ENCODE measurements around the gene MGAT3. TPM values are rescaled to one million over a fixed set of nuclear protein-coding genes. Genes with fewer than 3 reads are reported as not detected.

Gene MGAT3
- total RNA-seq, 4 donors from 2014 or later = 0.45 to 1.6 (median 0.90) TPM

DNA sequence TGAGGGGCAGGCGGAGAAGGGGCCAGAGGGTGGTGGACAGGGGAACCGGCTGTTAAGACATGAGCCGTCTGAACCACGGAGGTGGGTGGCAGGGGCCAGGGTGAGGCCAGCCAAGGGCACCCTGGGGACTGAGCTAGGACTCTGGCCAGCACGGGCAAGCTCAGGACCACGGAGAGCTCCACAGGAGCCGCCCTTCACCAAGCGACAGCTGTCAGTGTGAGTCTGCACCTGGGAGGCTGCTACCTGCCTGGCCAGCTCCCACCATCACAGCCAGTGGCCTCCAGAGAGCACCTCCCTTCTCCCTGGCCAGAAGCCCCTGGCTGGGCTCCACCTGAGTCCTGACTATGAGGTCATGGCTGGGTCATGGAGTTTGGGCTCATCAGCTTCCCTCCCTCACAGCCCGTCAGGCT lies 21.6 kb downstream of the MGAT3 start:
- no peaks in the 10 kb centered on the region for H3K9me3 ChIP-seq
- TF ChIP-seq POLR2A (IDR thresholded peaks at IDR 0.05) = no peak
- TF ChIP-seq, protein P1, sequence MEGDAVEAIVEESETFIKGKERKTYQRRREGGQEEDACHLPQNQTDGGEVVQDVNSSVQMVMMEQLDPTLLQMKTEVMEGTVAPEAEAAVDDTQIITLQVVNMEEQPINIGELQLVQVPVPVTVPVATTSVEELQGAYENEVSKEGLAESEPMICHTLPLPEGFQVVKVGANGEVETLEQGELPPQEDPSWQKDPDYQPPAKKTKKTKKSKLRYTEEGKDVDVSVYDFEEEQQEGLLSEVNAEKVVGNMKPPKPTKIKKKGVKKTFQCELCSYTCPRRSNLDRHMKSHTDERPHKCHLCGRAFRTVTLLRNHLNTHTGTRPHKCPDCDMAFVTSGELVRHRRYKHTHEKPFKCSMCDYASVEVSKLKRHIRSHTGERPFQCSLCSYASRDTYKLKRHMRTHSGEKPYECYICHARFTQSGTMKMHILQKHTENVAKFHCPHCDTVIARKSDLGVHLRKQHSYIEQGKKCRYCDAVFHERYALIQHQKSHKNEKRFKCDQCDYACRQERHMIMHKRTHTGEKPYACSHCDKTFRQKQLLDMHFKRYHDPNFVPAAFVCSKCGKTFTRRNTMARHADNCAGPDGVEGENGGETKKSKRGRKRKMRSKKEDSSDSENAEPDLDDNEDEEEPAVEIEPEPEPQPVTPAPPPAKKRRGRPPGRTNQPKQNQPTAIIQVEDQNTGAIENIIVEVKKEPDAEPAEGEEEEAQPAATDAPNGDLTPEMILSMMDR (IDR thresholded peaks at IDR 0.05) = no peak
- no peaks in the 10 kb centered on the region for H3K36me3 ChIP-seq
- no peaks in the 10 kb centered on the region for H3K27me3 ChIP-seq
- H3K27ac ChIP-seq = no peak overlapping the region
- 31 to 39% methylated on average over 5 of the region's 9 CpGs for WGBS, 2 donors
- peak; percentile 50 to 58 for DNase-seq
- no peak overlapping the region for H3K4me3 ChIP-seq (replicated peaks in 1 of 3)
- H3K4me1 ChIP-seq = no peaks in the 10 kb centered on the region
- intact Hi-C loops (cut with DNase I) = no loop called here

DNA sequence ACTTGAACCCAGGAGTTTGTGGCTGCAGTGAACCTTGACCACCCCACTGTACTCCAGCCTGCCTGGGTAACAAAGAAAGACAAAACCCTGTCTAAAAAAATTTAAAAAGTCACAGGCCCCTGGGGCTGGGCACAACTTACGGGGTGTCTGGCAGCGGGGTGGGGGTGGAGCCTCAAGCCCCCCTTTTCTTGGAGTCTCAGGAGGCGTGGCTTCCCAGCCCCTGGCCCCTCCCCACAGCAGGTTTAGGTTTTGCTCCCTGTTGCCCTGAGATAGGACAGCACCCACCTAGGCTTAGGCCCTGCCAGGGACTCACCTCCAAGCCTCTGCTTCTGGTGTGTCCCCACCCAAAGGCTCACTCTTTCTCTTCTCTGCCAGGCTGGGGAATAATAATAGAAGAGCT lies 22.4 kb downstream of the MGAT3 start:
- TF ChIP-seq POLR2A (IDR thresholded peaks at IDR 0.05) = no peak
- no peaks in the 10 kb centered on the region for H3K4me1 ChIP-seq
- H3K4me3 ChIP-seq (replicated peaks in 1 of 3) = no peak overlapping the region
- intact Hi-C loops (cut with DNase I) = no loop called here
- WGBS, 2 donors = 82 to 88% methylated on average over 3 of the region's 3 CpGs
- no peak for DNase-seq
- no peak overlapping the region for H3K27ac ChIP-seq
- H3K9me3 ChIP-seq = no peaks in the 10 kb centered on the region
- H3K27me3 ChIP-seq = no peaks in the 10 kb centered on the region
- H3K36me3 ChIP-seq = no peaks in the 10 kb centered on the region

DNA sequence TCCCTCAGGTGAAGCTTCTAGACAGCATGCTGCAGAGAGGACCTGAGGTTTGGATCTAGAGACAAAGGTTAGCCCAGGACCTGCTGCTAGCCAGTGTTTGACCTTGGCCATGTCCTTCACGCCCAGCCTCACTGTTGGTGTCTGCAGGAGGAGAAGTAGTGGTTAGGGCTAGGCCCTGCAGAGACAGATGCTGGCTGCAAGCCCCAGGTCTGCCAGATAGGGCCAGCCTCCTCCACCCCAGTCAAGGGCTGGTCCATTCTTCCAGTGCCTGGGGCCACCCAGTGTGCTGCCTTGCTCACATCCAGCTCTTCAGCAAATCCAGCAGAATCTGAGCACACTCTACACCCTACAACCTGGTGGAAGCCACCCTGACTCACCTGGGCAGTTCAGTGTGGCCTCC lies 23.7 kb downstream of the MGAT3 start:
- H3K36me3 ChIP-seq = no peaks in the 10 kb centered on the region
- H3K4me3 ChIP-seq (replicated peaks in 1 of 3) = no peak overlapping the region
- no peaks in the 10 kb centered on the region for H3K27me3 ChIP-seq
- WGBS, 2 donors = 100% methylated on average over 1 of the region's 1 CpG; no CpG with 5 or more reads in 1 of the 2 donors
- TF ChIP-seq POLR2A (IDR thresholded peaks at IDR 0.05) = no peak
- TF ChIP-seq, protein P1 (IDR thresholded peaks at IDR 0.05) = no peak
- no peak for DNase-seq
- H3K9me3 ChIP-seq = no peaks in the 10 kb centered on the region
- no peaks in the 10 kb centered on the region for H3K4me1 ChIP-seq
- intact Hi-C loops (cut with DNase I) = no loop called here
- H3K27ac ChIP-seq = no peak overlapping the region

DNA sequence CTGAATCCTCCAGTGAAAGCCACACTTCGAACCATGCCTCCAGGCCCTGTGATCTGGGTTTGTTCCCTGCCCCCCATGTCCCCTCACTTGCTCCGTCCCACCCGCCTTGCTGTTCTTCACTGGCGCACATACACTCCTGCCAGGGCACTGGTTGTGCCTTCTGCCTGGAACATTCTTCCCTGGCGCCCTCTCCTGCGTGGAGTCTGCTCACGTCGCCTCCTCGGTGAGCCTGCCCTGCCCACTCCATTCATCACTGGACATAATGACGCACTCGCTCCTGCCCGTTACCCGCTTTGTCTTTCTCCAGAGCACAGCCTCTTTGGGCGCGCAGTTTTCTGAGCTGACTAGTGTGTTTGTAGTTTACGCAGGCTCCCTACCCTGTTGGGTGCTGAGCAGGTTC lies 24.2 kb downstream of the MGAT3 start:
- Histone ChIP-seq H3K4me1 (no peaks in the 10 kb centered on the region), H3K36me3 (no peaks in the 10 kb centered on the region), H3K4me3 (replicated peaks in 1 of 3) (no peak overlapping the region), H3K27me3 (no peaks in the 10 kb centered on the region), H3K9me3 (no peaks in the 10 kb centered on the region), H3K27ac (no peak overlapping the region)
- no peak for DNase-seq
- intact Hi-C loops (cut with DNase I) = no loop called here
- WGBS, 2 donors = 92 to 96% methylated on average over 16 of the region's 16 CpGs
- no peak for TF ChIP-seq POLR2A (IDR thresholded peaks at IDR 0.05)
- TF ChIP-seq, protein P1 (IDR thresholded peaks at IDR 0.05) = no peak

DNA sequence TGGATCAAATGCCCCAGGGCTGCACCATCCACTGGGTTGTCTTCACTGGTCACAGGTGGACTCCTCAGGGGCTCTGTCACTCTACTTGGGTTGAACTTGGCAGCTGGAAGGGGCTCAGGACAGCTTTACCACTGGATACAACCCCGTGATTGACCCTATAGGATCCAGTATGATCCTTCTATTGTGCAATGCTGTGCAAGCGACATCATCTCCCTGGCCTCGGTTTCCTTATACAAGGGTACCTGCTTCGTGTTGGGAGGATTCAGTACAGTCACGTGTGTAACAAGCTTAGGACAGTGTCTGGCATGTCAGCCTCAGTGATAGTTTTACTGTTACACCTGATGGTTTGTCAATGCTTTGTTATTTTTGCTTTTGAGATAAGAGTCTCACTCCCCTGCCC lies 24.8 kb downstream of the MGAT3 start:
- H3K27ac ChIP-seq = no peak overlapping the region
- 83 to 97% methylated on average over 5 of the region's 5 CpGs for WGBS, 2 donors
- no peak for TF ChIP-seq POLR2A (IDR thresholded peaks at IDR 0.05)
- TF ChIP-seq, protein P1 (IDR thresholded peaks at IDR 0.05) = no peak

DNA sequence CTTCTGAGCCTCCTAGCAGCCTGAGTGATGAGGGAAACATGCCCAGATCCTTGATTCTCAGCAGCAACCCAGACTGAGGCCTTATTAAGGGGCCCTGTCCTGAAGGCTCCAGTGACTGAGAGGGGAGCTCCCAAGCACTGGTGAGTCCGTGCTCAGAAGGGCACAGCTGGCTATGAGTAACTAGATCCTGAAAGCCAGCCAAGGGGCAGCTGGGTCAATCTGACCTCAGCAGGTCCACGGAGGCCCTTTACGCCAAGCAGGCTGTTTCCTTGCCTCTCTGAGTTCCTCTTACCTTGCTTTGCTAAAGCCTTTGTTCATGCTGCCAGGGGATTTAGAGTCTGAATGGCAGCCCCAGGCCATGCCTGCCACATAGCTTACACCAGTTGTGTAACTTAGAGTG lies 26.0 kb downstream of the MGAT3 start:
- TF ChIP-seq POLR2A (IDR thresholded peaks at IDR 0.05) = no peak
- TF ChIP-seq, protein P1 (IDR thresholded peaks at IDR 0.05) = no peak
- 80 to 81% methylated on average over 3 of the region's 3 CpGs for WGBS, 2 donors
- intact Hi-C loops (cut with DNase I) = no loop called here
- no peaks in the 10 kb centered on the region for H3K36me3 ChIP-seq
- H3K27ac ChIP-seq = no peak overlapping the region
- DNase-seq = no peak
- no peaks in the 10 kb centered on the region for H3K4me1 ChIP-seq
- no peaks in the 10 kb centered on the region for H3K9me3 ChIP-seq
- H3K27me3 ChIP-seq = no peaks in the 10 kb centered on the region
- H3K4me3 ChIP-seq (replicated peaks in 1 of 3) = no peak overlapping the region

More for the DNA sequence above, 24.8 kb downstream of the MGAT3 start:
- H3K4me1 ChIP-seq = no peaks in the 10 kb centered on the region
- no peaks in the 10 kb centered on the region for H3K9me3 ChIP-seq
- intact Hi-C loops (cut with DNase I) = no loop called here
- H3K36me3 ChIP-seq = no peaks in the 10 kb centered on the region
- H3K4me3 ChIP-seq (replicated peaks in 1 of 3) = no peak overlapping the region
- H3K27me3 ChIP-seq = no peaks in the 10 kb centered on the region
- no peak for DNase-seq

Data from thyroid gland (tissue), 4 donors.